ENCODE measurements around the gene FAM114A1. TPM values are rescaled to one million over a fixed set of nuclear protein-coding genes. Genes with fewer than 3 reads are reported as not detected.

FAM114A1 gene
- polyA plus RNA-seq (2011; rRNA removed) (50.3 and 55.4 TPM in 2 replicates), polyA plus RNA-seq (2017; fragmentation: RNase III; extraction: RNeasy Plus Mini Kit Qiagen cat#74134 plus additional on column Dnase treatment) (39.2 to 51.7 TPM (median 44.2 TPM) in 3 replicates), polyA minus RNA-seq (2011; rRNA and poly(A)+ RNA removed) (63.1 and 93.4 TPM in 2 replicates)
- 31.6 and 34.4 TPM in 2 replicates for polyA plus RNA-seq (2012; cell fraction: cytosol; rRNA removed)
- polyA plus RNA-seq (2012; cell fraction: nucleus; rRNA removed) = 27.5 and 31.6 TPM in 2 replicates

- WGBS (ENCODE audit: missing lambda C conversion rate) = 3% methylated on average over 3 of the region's 66 CpGs
- Histone ChIP-seq H3K9me3 (no peaks in the 10 kb centered on the region), H3K4me2 (peak within 1 kb of the TSS; percentile 93), H3K4me3 (peak within 1 kb of the TSS; percentile 76), H3K27ac (peak within 1 kb of the TSS; percentile 83 to 99), H3K4me1 (peaks cover 18% of the 10 kb centered on the region)
- FAIRE-seq = no peak
- TF ChIP-seq RFX5 (IDR thresholded peaks at IDR 0.05) (no peak), RCOR1 (IDR thresholded peaks at IDR 0.05; ENCODE audit: low read depth, low read length) (no peak), POLR2A (IDR thresholded peaks at IDR 0.05; ENCODE audit: low read length) (peak; percentile 32), KDM1A (IDR thresholded peaks at IDR 0.05; ENCODE audit: low read depth) (no peak), PHF8 (IDR thresholded peaks at IDR 0.05; ENCODE audit: borderline replicate concordance, low read depth) (0 out of 2 replicates have a peak, but pooled peaks have one; percentile 12), KDM5A (IDR thresholded peaks at IDR 0.05) (no peak), CEBPB (IDR thresholded peaks at IDR 0.05) (no peak), PBX3 (IDR thresholded peaks at IDR 0.05) (no peak), HOXA7 (CRISPR knock-in tag; IDR thresholded peaks at IDR 0.05) (no peak), NR3C1 (IDR thresholded peaks at IDR 0.05) (no peak), NPAS2 (CRISPR knock-in tag; IDR thresholded peaks at IDR 0.05; ENCODE audit: borderline replicate concordance) (no peak), JUN (IDR thresholded peaks at IDR 0.05) (peak; percentile 33 to 53; a peak in 1 of 5 replicates), ZC3H11A (IDR thresholded peaks at IDR 0.05) (no peak), ZFP36 (IDR thresholded peaks at IDR 0.05; ENCODE audit: borderline replicate concordance, partially characterized antibody) (no peak), HEYL (CRISPR knock-in tag; IDR thresholded peaks at IDR 0.05) (no peak), BHLHE40 (IDR thresholded peaks at IDR 0.05; ENCODE audit: low read depth, low read length) (no peak), TP53 (CRISPR knock-in tag; IDR thresholded peaks at IDR 0.05) (no peak), CBX2 (IDR thresholded peaks at IDR 0.05; ENCODE audit: borderline replicate concordance, low read depth) (no peak), USF2 (IDR thresholded peaks at IDR 0.05) (no peak)
- TF ChIP-seq, protein P1, sequence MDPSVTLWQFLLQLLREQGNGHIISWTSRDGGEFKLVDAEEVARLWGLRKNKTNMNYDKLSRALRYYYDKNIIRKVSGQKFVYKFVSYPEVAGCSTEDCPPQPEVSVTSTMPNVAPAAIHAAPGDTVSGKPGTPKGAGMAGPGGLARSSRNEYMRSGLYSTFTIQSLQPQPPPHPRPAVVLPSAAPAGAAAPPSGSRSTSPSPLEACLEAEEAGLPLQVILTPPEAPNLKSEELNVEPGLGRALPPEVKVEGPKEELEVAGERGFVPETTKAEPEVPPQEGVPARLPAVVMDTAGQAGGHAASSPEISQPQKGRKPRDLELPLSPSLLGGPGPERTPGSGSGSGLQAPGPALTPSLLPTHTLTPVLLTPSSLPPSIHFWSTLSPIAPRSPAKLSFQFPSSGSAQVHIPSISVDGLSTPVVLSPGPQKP (IDR thresholded peaks at IDR 0.05; ENCODE audit: low read depth, low read length) = no peak
- TF ChIP-seq, protein P2, sequence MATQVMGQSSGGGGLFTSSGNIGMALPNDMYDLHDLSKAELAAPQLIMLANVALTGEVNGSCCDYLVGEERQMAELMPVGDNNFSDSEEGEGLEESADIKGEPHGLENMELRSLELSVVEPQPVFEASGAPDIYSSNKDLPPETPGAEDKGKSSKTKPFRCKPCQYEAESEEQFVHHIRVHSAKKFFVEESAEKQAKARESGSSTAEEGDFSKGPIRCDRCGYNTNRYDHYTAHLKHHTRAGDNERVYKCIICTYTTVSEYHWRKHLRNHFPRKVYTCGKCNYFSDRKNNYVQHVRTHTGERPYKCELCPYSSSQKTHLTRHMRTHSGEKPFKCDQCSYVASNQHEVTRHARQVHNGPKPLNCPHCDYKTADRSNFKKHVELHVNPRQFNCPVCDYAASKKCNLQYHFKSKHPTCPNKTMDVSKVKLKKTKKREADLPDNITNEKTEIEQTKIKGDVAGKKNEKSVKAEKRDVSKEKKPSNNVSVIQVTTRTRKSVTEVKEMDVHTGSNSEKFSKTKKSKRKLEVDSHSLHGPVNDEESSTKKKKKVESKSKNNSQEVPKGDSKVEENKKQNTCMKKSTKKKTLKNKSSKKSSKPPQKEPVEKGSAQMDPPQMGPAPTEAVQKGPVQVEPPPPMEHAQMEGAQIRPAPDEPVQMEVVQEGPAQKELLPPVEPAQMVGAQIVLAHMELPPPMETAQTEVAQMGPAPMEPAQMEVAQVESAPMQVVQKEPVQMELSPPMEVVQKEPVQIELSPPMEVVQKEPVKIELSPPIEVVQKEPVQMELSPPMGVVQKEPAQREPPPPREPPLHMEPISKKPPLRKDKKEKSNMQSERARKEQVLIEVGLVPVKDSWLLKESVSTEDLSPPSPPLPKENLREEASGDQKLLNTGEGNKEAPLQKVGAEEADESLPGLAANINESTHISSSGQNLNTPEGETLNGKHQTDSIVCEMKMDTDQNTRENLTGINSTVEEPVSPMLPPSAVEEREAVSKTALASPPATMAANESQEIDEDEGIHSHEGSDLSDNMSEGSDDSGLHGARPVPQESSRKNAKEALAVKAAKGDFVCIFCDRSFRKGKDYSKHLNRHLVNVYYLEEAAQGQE (IDR thresholded peaks at IDR 0.05) = no peak
- TF ChIP-seq, protein P3, sequence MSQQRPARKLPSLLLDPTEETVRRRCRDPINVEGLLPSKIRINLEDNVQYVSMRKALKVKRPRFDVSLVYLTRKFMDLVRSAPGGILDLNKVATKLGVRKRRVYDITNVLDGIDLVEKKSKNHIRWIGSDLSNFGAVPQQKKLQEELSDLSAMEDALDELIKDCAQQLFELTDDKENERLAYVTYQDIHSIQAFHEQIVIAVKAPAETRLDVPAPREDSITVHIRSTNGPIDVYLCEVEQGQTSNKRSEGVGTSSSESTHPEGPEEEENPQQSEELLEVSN (IDR thresholded peaks at IDR 0.05; ENCODE audit: borderline replicate concordance, low read depth) = no peak
- TF ChIP-seq, protein P4, sequence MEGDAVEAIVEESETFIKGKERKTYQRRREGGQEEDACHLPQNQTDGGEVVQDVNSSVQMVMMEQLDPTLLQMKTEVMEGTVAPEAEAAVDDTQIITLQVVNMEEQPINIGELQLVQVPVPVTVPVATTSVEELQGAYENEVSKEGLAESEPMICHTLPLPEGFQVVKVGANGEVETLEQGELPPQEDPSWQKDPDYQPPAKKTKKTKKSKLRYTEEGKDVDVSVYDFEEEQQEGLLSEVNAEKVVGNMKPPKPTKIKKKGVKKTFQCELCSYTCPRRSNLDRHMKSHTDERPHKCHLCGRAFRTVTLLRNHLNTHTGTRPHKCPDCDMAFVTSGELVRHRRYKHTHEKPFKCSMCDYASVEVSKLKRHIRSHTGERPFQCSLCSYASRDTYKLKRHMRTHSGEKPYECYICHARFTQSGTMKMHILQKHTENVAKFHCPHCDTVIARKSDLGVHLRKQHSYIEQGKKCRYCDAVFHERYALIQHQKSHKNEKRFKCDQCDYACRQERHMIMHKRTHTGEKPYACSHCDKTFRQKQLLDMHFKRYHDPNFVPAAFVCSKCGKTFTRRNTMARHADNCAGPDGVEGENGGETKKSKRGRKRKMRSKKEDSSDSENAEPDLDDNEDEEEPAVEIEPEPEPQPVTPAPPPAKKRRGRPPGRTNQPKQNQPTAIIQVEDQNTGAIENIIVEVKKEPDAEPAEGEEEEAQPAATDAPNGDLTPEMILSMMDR (IDR thresholded peaks at IDR 0.05) = no peak
- DNase-seq (ENCODE audit: low read depth in 1 of 2, low spot score in 1 of 2) = peak; percentile 66 to 68
- ATAC-seq = peak; percentile 91 to 93
- ChIA-PET POLR2A (no interaction called here), CTCF (interaction anchor here (1.4 kb wide), 1 partner anchor 267 kb away, joined by 4 read pairs; no protein-coding TSS in a partner anchor)
Observed at GRCh38 chr4:38867478-38868058, at the start of gene FAM114A1. FAM114A1 (plus strand) TSS chr4:38867806; CDS start chr4:38878079, 10,273 bp downstream.
